SIG-M5 treated with dmso at 0.1 percent for 504 hours (cell line): ENCODE results near the gene ARHGEF4.

Source experiments
- DNase-seq: peaks from one replicate; lab custom pipeline; 2025; ENCODE audit not compliant: unreplicated experiment; lab: John Stamatoyannopoulos, UW

Gene ARHGEF4

GRCh38 chr2:130836501-130837174, at the start of gene ARHGEF4:
ARHGEF4 (plus strand) TSS chr2:130836914; CDS start chr2:130836954, 40 bp downstream.
- DNase-seq = no peak

GRCh38 chr2:130787841-130788240, 48.9 kb upstream of the ARHGEF4 start:
- DNase-seq = no peak

- DNase-seq = no peak
Observed at GRCh38 chr2:130790312-130790711, 46.4 kb upstream of the ARHGEF4 start.

- DNase-seq = no peak
Observed at GRCh38 chr2:130790804-130791616, 45.7 kb upstream of the ARHGEF4 start.

- DNase-seq = no peak
Observed at GRCh38 chr2:130791617-130791939, 45.1 kb upstream of the ARHGEF4 start.

- no peak for DNase-seq
Observed at GRCh38 chr2:130795431-130795830, 41.3 kb upstream of the ARHGEF4 start.

GRCh38 chr2:130796290-130796689, 40.4 kb upstream of the ARHGEF4 start:
- no peak for DNase-seq

- peak; percentile 79 for DNase-seq
Observed at GRCh38 chr2:130797493-130798435, 39.0 kb upstream of the ARHGEF4 start.

GRCh38 chr2:130798472-130799218, 38.1 kb upstream of the ARHGEF4 start:
- DNase-seq = no peak

GRCh38 chr2:130799295-130799694, 37.4 kb upstream of the ARHGEF4 start:
- no peak for DNase-seq

GRCh38 chr2:130805613-130806012, 31.1 kb upstream of the ARHGEF4 start:
- no peak for DNase-seq

GRCh38 chr2:130806370-130806769, 30.3 kb upstream of the ARHGEF4 start:
- no peak for DNase-seq

- no peak for DNase-seq
Observed at GRCh38 chr2:130807659-130808385, 28.9 kb upstream of the ARHGEF4 start.

- DNase-seq = no peak
Observed at GRCh38 chr2:130808482-130809268, 28.0 kb upstream of the ARHGEF4 start.

GRCh38 chr2:130810490-130810889, 26.2 kb upstream of the ARHGEF4 start:
- DNase-seq = no peak

GRCh38 chr2:130813722-130814121, 23.0 kb upstream of the ARHGEF4 start:
- DNase-seq = no peak

GRCh38 chr2:130814931-130815680, 21.6 kb upstream of the ARHGEF4 start:
- DNase-seq = no peak

- no peak for DNase-seq
Observed at GRCh38 chr2:130818809-130819208, 17.9 kb upstream of the ARHGEF4 start.

- no peak for DNase-seq
Observed at GRCh38 chr2:130819226-130819607, 17.5 kb upstream of the ARHGEF4 start.
